HepG2 (cell line): ENCODE measurements around the gene TUBA4B. TPM values are rescaled to one million over a fixed set of nuclear protein-coding genes. Genes with fewer than 3 reads are reported as not detected.

ENCODE experiments used
- HOXA9 ChIP-seq: sonication (generic); formaldehyde crosslinking; IDR thresholded peaks from 2 replicates; pipeline ENCODE4 v1.8.1; 2022; ENCODE audit warnings: missing genetic modification reagents, mild to moderate bottlenecking, moderate library complexity, borderline replicate concordance
- KDM5B ChIP-seq: sonication (generic); formaldehyde crosslinking; IDR thresholded peaks from 2 replicates; pipeline ENCODE4 v1.4.0; 2020; ENCODE audit warnings: missing genetic modification reagents, mild to moderate bottlenecking, borderline replicate concordance
- KMT2B ChIP-seq: IDR thresholded peaks from 2 replicates; pipeline ENCODE4 v1.6.1; 2016; ENCODE audit warnings: missing genetic modification reagents, missing compliant biosample characterization
- NCOA1 ChIP-seq: sonication (generic); formaldehyde crosslinking; IDR thresholded peaks from 2 replicates; pipeline ENCODE4 v1.9.0; 2021; ENCODE audit warnings: missing genetic modification reagents
- PAX8 ChIP-seq: sonication (generic); formaldehyde crosslinking; IDR thresholded peaks from 2 replicates; pipeline ENCODE4 v1.8.0; 2022; ENCODE audit warnings: mild to moderate bottlenecking, missing genetic modification reagents, borderline replicate concordance
- SIN3A ChIP-seq: IDR thresholded peaks from 2 replicates; pipeline ENCODE4 v1.6.1; 2011; ENCODE audit warnings: low read depth, mild to moderate bottlenecking, control low read depth, low read length, borderline replicate concordance
- STAG1 ChIP-seq: sonication (generic); formaldehyde crosslinking; IDR thresholded peaks from 2 replicates; pipeline ENCODE4 v1.4.0; 2020; ENCODE audit warnings: missing genetic modification reagents
- U2AF2 ChIP-seq: fragments of 200-400 bp; formaldehyde crosslinking; IDR thresholded peaks from 2 replicates; pipeline ENCODE4 v1.6.1; 2017; ENCODE audit warnings: low read depth, mild to moderate bottlenecking, low read length
- ZMYM4 ChIP-seq: sonication (generic); formaldehyde crosslinking; IDR thresholded peaks from 2 replicates; pipeline ENCODE4 v1.8.1; 2023; ENCODE audit warnings: mild to moderate bottlenecking, missing genetic modification reagents
- ZNF232 ChIP-seq: sonication (generic); formaldehyde crosslinking; IDR thresholded peaks from 2 replicates; pipeline ENCODE4 v1.4.0; 2020; ENCODE audit warnings: missing genetic modification reagents, borderline replicate concordance
- ZNF253 ChIP-seq: sonication (generic); formaldehyde crosslinking; IDR thresholded peaks from 2 replicates; pipeline ENCODE4 v1.8.0; 2022; ENCODE audit warnings: mild to moderate bottlenecking, missing genetic modification reagents, borderline replicate concordance
- ZNF263 ChIP-seq: sonication (generic); formaldehyde crosslinking; IDR thresholded peaks from 2 replicates; pipeline ENCODE4 v1.4.0; 2020; ENCODE audit warnings: missing genetic modification reagents
- ZNF567 ChIP-seq: sonication (generic); formaldehyde crosslinking; IDR thresholded peaks from 2 replicates; pipeline ENCODE4 v1.8.1; 2023; ENCODE audit warnings: mild to moderate bottlenecking, missing genetic modification reagents, borderline replicate concordance
- ZSCAN9 ChIP-seq: IDR thresholded peaks from 2 replicates; pipeline ENCODE4 v1.6.1; 2016; ENCODE audit warnings: borderline replicate concordance
- polyA plus RNA-seq, 8 experiments: library from polyadenylated mRNA; depleted of rRNA in 3 of 8; stranded (reverse) in 7 of 8; unstranded in 1 of 8; fragments of >200 nt; fragmentation: Illumina TruSeq in 4 of 8; extraction: Trizol in 4 of 8; gene quantifications; 2 replicates each; pipeline versions ENCODE4 v1.2.1 to v1.2.3, GENCODE V29; 2011 to 2016; ENCODE audit warnings: low read depth in 4 of 8, missing spikeins in 1 of 8, mixed read lengths in 1 of 8; ENCODE audit not compliant: insufficient read depth in 1 of 8
- total RNA-seq, 5 experiments: library from RNA; depleted of rRNA; stranded (reverse); fragments of >200 nt; fragmentation: Illumina TruSeq; extraction: Trizol; gene quantifications; 2 replicates each; pipeline ENCODE4 v1.2.3, GENCODE V29; 2016; ENCODE audit warnings: low read depth in 1 of 5
- TF ChIP-seq, protein P1 (sequence below): IDR thresholded peaks from 2 replicates; pipeline ENCODE4 v1.6.1; 2016; ENCODE audit warnings: missing compliant biosample characterization, missing genetic modification reagents, borderline replicate concordance
- TF ChIP-seq, protein P2 (sequence below): sonication (generic); formaldehyde crosslinking; IDR thresholded peaks from 2 replicates; pipeline ENCODE4 v1.8.0; 2023; ENCODE audit warnings: mild to moderate bottlenecking, missing genetic modification reagents
- TF ChIP-seq, protein P3 (sequence below): sonication (generic); formaldehyde crosslinking; IDR thresholded peaks from 2 replicates; pipeline ENCODE4 v1.4.0; 2020; ENCODE audit warnings: missing genetic modification reagents
- TF ChIP-seq, protein P4 (sequence below): sonication (generic); formaldehyde crosslinking; IDR thresholded peaks from 2 replicates; pipeline ENCODE4 v1.9.0; 2021; ENCODE audit warnings: missing genetic modification reagents, borderline replicate concordance
- TF ChIP-seq, protein P5 (sequence below): sonication (generic); formaldehyde crosslinking; IDR thresholded peaks from 2 replicates; pipeline ENCODE4 v1.8.1; 2023; ENCODE audit warnings: missing genetic modification reagents, mild to moderate bottlenecking, borderline replicate concordance
- TF ChIP-seq, protein P6 (sequence below): sonication (generic); formaldehyde crosslinking; IDR thresholded peaks from 2 replicates; pipeline ENCODE4 v1.8.1; 2023; ENCODE audit warnings: mild to moderate bottlenecking, inconsistent platforms, moderate library complexity, missing genetic modification reagents, borderline replicate concordance

The TUBA4B gene
- total and polyA plus RNA-seq, 2 of the 13 experiments (the other 11 are each of a cell fraction or from before 2014, with no cell fraction given): 0.18 to 0.22 TPM

DNA sequence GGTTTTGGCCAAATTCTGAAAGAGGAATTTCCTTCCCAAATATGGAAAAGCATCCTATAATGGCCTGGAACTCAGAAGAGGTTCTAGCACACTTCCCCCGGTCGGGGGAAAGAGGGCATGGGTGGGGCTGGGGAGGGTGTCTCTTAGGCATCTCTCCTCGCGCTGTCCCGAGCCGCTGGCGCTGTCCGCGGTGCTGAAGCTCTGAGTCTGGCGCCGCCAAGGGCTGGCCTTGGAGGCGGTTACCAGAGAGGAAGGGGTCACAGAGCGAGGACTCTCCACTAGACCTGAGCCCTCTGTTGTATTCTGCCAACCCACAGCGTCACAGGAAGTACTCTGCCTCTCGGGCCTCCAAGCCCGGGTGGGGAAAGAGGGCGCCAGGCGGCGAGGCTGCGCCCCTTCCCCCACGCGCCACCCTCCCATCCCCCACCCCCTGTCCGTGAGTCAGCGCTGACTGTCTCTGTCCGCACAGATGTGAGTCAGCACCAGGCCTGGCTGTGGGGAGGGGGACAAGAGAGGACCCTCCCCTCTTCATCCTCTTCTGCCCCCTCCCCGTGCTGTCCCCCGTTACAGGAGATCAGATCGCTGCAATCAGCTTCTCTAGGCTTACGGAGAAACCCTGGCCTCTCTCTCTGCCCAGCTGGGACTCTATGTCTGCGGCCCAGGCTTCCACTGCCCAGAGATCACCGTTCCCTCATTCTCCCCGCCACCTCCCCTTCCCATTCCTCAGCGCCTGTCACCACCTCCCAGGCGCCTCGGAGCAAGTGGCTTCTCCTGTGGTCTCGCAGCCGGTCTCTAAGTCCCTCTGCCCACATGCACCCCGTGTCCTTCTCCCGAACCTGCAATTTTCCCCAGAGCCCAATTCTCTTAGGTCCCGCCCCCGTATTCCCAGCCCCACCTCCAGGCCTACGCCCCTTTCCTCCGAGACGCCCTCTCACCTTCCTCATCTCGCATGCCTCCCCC is 55.4 kb downstream of the TUBA4B start (continued):
- TF ChIP-seq, protein P1, sequence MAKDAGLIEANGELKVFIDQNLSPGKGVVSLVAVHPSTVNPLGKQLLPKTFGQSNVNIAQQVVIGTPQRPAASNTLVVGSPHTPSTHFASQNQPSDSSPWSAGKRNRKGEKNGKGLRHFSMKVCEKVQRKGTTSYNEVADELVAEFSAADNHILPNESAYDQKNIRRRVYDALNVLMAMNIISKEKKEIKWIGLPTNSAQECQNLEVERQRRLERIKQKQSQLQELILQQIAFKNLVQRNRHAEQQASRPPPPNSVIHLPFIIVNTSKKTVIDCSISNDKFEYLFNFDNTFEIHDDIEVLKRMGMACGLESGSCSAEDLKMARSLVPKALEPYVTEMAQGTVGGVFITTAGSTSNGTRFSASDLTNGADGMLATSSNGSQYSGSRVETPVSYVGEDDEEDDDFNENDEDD: peak; percentile 49; the same call in 1 of the 2 replicates
- TF ChIP-seq KMT2B (CRISPR knock-in tag): peak; percentile 72
- TF ChIP-seq ZNF253 (CRISPR knock-in tag): peak; percentile 87; the same call in 1 of the 2 replicates
- TF ChIP-seq, protein P2, sequence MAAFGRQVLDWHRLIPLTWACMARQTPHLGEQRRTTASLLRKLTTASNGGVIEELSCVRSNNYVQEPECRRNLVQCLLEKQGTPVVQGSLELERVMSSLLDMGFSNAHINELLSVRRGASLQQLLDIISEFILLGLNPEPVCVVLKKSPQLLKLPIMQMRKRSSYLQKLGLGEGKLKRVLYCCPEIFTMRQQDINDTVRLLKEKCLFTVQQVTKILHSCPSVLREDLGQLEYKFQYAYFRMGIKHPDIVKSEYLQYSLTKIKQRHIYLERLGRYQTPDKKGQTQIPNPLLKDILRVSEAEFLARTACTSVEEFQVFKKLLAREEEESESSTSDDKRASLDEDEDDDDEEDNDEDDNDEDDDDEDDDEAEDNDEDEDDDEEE (CRISPR knock-in tag): peak; percentile 91; the same call in 1 of the 2 replicates
- TF ChIP-seq, protein P3, sequence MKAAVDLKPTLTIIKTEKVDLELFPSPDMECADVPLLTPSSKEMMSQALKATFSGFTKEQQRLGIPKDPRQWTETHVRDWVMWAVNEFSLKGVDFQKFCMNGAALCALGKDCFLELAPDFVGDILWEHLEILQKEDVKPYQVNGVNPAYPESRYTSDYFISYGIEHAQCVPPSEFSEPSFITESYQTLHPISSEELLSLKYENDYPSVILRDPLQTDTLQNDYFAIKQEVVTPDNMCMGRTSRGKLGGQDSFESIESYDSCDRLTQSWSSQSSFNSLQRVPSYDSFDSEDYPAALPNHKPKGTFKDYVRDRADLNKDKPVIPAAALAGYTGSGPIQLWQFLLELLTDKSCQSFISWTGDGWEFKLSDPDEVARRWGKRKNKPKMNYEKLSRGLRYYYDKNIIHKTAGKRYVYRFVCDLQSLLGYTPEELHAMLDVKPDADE (CRISPR knock-in tag): peak; percentile 98
- peak; percentile 97 for TF ChIP-seq HOXA9
- peak; percentile 97; the same call in 1 of the 2 replicates for TF ChIP-seq PAX8
- peak; percentile 100 for TF ChIP-seq ZSCAN9 (CRISPR knock-in tag)
- no peak for TF ChIP-seq U2AF2
- TF ChIP-seq, protein P4, sequence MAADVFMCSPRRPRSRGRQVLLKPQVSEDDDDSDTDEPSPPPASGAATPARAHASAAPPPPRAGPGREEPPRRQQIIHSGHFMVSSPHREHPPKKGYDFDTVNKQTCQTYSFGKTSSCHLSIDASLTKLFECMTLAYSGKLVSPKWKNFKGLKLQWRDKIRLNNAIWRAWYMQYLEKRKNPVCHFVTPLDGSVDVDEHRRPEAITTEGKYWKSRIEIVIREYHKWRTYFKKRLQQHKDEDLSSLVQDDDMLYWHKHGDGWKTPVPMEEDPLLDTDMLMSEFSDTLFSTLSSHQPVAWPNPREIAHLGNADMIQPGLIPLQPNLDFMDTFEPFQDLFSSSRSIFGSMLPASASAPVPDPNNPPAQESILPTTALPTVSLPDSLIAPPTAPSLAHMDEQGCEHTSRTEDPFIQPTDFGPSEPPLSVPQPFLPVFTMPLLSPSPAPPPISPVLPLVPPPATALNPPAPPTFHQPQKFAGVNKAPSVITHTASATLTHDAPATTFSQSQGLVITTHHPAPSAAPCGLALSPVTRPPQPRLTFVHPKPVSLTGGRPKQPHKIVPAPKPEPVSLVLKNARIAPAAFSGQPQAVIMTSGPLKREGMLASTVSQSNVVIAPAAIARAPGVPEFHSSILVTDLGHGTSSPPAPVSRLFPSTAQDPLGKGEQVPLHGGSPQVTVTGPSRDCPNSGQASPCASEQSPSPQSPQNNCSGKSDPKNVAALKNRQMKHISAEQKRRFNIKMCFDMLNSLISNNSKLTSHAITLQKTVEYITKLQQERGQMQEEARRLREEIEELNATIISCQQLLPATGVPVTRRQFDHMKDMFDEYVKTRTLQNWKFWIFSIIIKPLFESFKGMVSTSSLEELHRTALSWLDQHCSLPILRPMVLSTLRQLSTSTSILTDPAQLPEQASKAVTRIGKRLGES: peak; percentile 96
- no peak for TF ChIP-seq ZNF567 (CRISPR knock-in tag)
- TF ChIP-seq KDM5B: peak; percentile 93; the same call in 1 of the 2 replicates
- TF ChIP-seq, protein P5, sequence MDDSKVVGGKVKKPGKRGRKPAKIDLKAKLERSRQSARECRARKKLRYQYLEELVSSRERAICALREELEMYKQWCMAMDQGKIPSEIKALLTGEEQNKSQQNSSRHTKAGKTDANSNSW: no peak
- peak; percentile 80 for TF ChIP-seq ZNF263 (CRISPR knock-in tag)
- TF ChIP-seq SIN3A: peak; percentile 52; the same call in 1 of the 2 replicates
- TF ChIP-seq NCOA1 (CRISPR knock-in tag): no peak
- peak; percentile 69 for TF ChIP-seq ZMYM4 (CRISPR knock-in tag)
- peak; percentile 99 for TF ChIP-seq ZNF232 (CRISPR knock-in tag)
- TF ChIP-seq, protein P6, sequence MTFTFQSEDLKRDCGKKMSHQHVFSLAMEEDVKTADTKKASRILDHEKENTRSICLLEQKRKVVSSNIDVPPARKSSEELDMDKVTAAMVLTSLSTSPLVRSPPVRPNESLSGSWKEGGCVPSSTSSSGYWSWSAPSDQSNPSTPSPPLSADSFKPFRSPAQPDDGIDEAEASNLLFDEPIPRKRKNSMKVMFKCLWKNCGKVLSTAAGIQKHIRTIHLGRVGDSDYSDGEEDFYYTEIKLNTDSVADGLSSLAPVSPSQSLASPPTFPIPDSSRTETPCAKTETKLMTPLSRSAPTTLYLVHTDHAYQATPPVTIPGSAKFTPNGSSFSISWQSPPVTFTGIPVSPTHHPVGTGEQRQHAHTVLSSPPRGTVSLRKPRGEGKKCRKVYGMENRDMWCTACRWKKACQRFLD (CRISPR knock-in tag): peak; percentile 96
- TF ChIP-seq STAG1: peak; percentile 25; the same call in 1 of the 2 replicates
